ENCODE data around the gene ATP9B. TPM values are rescaled to one million over a fixed set of nuclear protein-coding genes. Genes with fewer than 3 reads are reported as not detected.
"Not testable (repeated sequence)": the region's sequence is repeated elsewhere in the genome, so short reads cannot be mapped to it uniquely, and the experiment has no call there.

Gene ATP9B
- total RNA-seq, 1 donor from 2014 or later = 39.7 TPM

- DNase-seq (ENCODE audit: low read depth) = no peak
Measured at GRCh38 chr18:79355433-79356335, 286.5 kb downstream of the ATP9B start.

- no peak for DNase-seq (ENCODE audit: low read depth)
Measured at GRCh38 chr18:79356435-79356834, 287.2 kb downstream of the ATP9B start.

- no peak for DNase-seq (ENCODE audit: low read depth)
Measured at GRCh38 chr18:79360933-79361332, 291.7 kb downstream of the ATP9B start.

GRCh38 chr18:79361766-79362522, 292.8 kb downstream of the ATP9B start:
- no peak for DNase-seq (ENCODE audit: low read depth)

GRCh38 chr18:79365701-79366100, 296.5 kb downstream of the ATP9B start:
- DNase-seq (ENCODE audit: low read depth) = no peak

GRCh38 chr18:79366177-79367094, 297.2 kb downstream of the ATP9B start:
- no peak for DNase-seq (ENCODE audit: low read depth)

- no peak for DNase-seq (ENCODE audit: low read depth)
Measured at GRCh38 chr18:79367480-79367879, 298.3 kb downstream of the ATP9B start.

- DNase-seq (ENCODE audit: low read depth) = no peak
Measured at GRCh38 chr18:79367989-79368388, 298.8 kb downstream of the ATP9B start.

GRCh38 chr18:79368681-79369080, 299.5 kb downstream of the ATP9B start:
- DNase-seq (ENCODE audit: low read depth) = no peak

- no peak for DNase-seq (ENCODE audit: low read depth)
Measured at GRCh38 chr18:79371561-79372121, 302.4 kb downstream of the ATP9B start.

- no peak for DNase-seq (ENCODE audit: low read depth)
Measured at GRCh38 chr18:79372461-79372860, 303.3 kb downstream of the ATP9B start.

GRCh38 chr18:79372991-79373390, 303.8 kb downstream of the ATP9B start:
- no peak for DNase-seq (ENCODE audit: low read depth)

- no peak for DNase-seq (ENCODE audit: low read depth)
Measured at GRCh38 chr18:79373736-79374135, 304.5 kb downstream of the ATP9B start.

GRCh38 chr18:79374408-79375171, 305.4 kb downstream of the ATP9B start:
- DNase-seq (ENCODE audit: low read depth) = no peak

- DNase-seq (ENCODE audit: low read depth) = no peak
Measured at GRCh38 chr18:79375441-79376154, 306.4 kb downstream of the ATP9B start.

- DNase-seq (ENCODE audit: low read depth) = not testable (repeated sequence)
Measured at GRCh38 chr18:79376661-79377060, 307.5 kb downstream of the ATP9B start.

GRCh38 chr18:79377187-79377891, 308.1 kb downstream of the ATP9B start:
- no peak for DNase-seq (ENCODE audit: low read depth)

GRCh38 chr18:79378536-79379250, 309.5 kb downstream of the ATP9B start:
- DNase-seq (ENCODE audit: low read depth) = peak; percentile 44
